ENCODE data around the gene FFAR2. TPM values are rescaled to one million over a fixed set of nuclear protein-coding genes. Genes with fewer than 3 reads are reported as not detected.
A peak's percentile ranks its signal among the peaks of the same experiment; 100 is the strongest.

The FFAR2 gene
- total RNA-seq, 3 donors from 2014 or later = 0.15 TPM; not detected in 2

GRCh38 chr19:35488677-35489076 lies 40.6 kb downstream of the FFAR2 start:
- intact Hi-C loops (cut with DNase I; ENCODE audit: low total_unique reads) = no loop called here
- Histone ChIP-seq H3K27ac (no peak overlapping the region), H3K4me1 (no peaks in the 10 kb centered on the region), H3K4me3 (no peak overlapping the region), H3K27me3 (no peaks in the 10 kb centered on the region), H3K9me3 (no peaks in the 10 kb centered on the region), H3K36me3 (no peaks in the 10 kb centered on the region)
- no peak for DNase-seq (ENCODE audit: low spot score in 2 of 2)
- TF ChIP-seq POLR2A (IDR thresholded peaks at IDR 0.05) (no peak), POLR2AphosphoS5 (IDR thresholded peaks at IDR 0.05) (no peak)
- TF ChIP-seq, protein P1, sequence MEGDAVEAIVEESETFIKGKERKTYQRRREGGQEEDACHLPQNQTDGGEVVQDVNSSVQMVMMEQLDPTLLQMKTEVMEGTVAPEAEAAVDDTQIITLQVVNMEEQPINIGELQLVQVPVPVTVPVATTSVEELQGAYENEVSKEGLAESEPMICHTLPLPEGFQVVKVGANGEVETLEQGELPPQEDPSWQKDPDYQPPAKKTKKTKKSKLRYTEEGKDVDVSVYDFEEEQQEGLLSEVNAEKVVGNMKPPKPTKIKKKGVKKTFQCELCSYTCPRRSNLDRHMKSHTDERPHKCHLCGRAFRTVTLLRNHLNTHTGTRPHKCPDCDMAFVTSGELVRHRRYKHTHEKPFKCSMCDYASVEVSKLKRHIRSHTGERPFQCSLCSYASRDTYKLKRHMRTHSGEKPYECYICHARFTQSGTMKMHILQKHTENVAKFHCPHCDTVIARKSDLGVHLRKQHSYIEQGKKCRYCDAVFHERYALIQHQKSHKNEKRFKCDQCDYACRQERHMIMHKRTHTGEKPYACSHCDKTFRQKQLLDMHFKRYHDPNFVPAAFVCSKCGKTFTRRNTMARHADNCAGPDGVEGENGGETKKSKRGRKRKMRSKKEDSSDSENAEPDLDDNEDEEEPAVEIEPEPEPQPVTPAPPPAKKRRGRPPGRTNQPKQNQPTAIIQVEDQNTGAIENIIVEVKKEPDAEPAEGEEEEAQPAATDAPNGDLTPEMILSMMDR (IDR thresholded peaks at IDR 0.05) = no peak

DNA sequence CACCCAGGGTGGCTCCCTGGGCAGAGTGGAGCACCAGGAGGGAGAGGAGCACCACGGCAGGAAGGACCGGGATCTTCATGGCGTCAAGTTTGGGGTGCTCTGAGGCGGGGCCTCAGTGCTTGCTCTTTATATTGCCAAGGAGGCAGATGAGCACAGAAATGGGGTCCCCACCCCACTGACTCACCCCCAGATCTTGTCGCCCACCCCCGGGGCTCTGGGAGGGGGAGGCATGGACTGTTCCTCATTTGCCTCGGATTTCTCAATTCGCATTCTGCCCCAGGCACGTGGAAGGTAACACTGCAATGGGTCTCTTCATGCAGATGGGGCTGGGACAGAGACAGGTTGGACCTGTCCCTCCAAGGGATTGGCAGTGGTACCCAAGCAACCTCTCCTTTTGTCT lies 42.3 kb downstream of the FFAR2 start, which contains the start of gene KRTDAP:
Gene KRTDAP (minus strand): TSS at position 101 of the 400 bp plus-strand sequence. CDS start 22 bp downstream, at position 79.
- TF ChIP-seq, protein P1 (IDR thresholded peaks at IDR 0.05) = no peak
- no peak for TF ChIP-seq POLR2A (IDR thresholded peaks at IDR 0.05)
- no peak for TF ChIP-seq POLR2AphosphoS5 (IDR thresholded peaks at IDR 0.05)
- no peaks in the 10 kb centered on the region for H3K27me3 ChIP-seq
- intact Hi-C loops (cut with DNase I; ENCODE audit: low total_unique reads) = no loop called here
- no peak within 1 kb of the TSS for H3K27ac ChIP-seq
- no peak within 1 kb of the TSS for H3K4me3 ChIP-seq
- no peaks in the 10 kb centered on the region for H3K36me3 ChIP-seq
- no peaks in the 10 kb centered on the region for H3K4me1 ChIP-seq
- no peak for DNase-seq (ENCODE audit: low spot score in 2 of 2)
- H3K9me3 ChIP-seq = no peaks in the 10 kb centered on the region

- H3K27ac ChIP-seq = no peak overlapping the region
- no peaks in the 10 kb centered on the region for H3K27me3 ChIP-seq
- intact Hi-C loops (cut with DNase I; ENCODE audit: low total_unique reads) = no loop called here
- no peak overlapping the region for H3K4me3 ChIP-seq
- no peaks in the 10 kb centered on the region for H3K9me3 ChIP-seq
- no peak for DNase-seq (ENCODE audit: low spot score in 2 of 2)
- TF ChIP-seq, protein P1 (IDR thresholded peaks at IDR 0.05) = no peak
- TF ChIP-seq POLR2AphosphoS5 (IDR thresholded peaks at IDR 0.05) (no peak), POLR2A (IDR thresholded peaks at IDR 0.05) (no peak)
- no peaks in the 10 kb centered on the region for H3K4me1 ChIP-seq
- no peaks in the 10 kb centered on the region for H3K36me3 ChIP-seq
Measured at GRCh38 chr19:35491836-35492360, 43.8 kb downstream of the FFAR2 start.

DNA sequence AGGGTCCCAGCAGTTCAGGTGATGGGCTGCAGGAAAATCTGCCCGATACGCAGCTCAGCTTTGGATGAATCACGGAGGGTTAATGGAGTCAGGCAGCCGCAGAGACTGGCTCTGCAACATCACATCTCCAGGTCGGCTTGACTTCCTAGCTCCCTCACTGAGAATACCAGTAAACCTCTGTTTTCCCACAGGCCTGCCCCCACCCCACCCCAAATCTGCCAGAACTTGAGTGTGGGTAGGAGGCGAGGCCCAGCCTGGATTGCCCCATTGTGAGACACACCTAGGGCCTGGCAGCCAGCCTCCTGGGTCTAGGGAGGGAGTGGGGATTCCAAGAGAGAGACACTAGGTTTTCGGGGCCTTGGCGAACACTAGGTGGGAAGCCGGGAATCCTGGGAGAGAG lies 45.9 kb downstream of the FFAR2 start:
- Histone ChIP-seq H3K27ac (no peak overlapping the region), H3K4me3 (no peak overlapping the region), H3K36me3 (no peaks in the 10 kb centered on the region), H3K9me3 (no peaks in the 10 kb centered on the region), H3K4me1 (no peaks in the 10 kb centered on the region), H3K27me3 (no peaks in the 10 kb centered on the region)
- intact Hi-C loops (cut with DNase I; ENCODE audit: low total_unique reads) = no loop called here
- TF ChIP-seq, protein P1 (IDR thresholded peaks at IDR 0.05) = no peak
- no peak for TF ChIP-seq POLR2A (IDR thresholded peaks at IDR 0.05)
- TF ChIP-seq POLR2AphosphoS5 (IDR thresholded peaks at IDR 0.05) = no peak
- no peak for DNase-seq (ENCODE audit: low spot score in 2 of 2)

DNA sequence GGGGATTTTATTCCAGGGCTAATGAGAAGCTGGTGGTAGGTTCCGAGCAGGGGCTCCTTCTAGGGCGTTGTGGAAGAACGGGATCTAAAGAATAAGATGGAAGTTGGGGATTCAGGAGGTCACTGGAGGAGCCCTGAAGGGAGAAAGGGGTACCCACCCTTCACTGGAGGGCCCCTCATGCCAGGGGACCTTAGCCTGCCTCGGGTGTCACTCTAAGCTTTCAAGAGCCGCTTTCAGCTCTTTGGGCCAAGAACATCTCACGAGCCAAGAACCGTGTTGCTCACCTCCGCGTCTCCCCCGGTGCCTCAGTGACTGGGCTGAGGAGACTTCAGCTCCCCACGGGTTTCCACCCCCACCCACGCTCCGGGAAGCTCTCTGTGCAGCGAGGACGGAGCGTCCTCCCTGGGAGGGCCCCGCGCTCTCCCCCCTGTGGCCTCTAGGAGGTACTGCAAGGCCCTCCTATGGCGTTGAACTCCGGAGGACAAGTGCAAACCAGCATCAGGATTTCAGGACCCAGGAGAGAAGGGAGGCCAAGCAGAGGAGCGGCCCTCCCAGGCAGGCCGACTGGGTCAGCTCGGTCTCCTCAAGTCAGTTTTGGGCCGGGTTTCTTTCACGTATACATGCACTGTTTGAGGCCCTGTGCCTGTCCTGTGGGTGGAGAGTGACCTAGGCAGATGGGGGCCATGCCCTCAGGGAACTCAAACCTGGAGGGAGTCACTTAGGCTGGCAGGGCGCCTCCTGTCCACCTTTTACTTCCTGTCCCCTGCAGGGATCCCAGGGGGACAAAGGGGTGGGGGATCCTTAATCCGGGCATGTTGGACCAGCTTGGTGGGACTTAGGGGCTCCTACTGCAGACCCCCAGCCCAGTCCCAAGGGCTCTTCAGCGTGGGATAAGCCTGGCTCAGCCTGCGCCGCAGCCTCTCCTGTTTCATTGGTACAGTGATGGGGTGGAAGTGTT lies 47.3 kb downstream of the FFAR2 start:
- peak; percentile 27 to 64 for DNase-seq (ENCODE audit: low spot score in 2 of 2)

More for the DNA sequence above, 47.3 kb downstream of the FFAR2 start:
- intact Hi-C loops (cut with DNase I; ENCODE audit: low total_unique reads) = no loop called here
- TF ChIP-seq, protein P1 (IDR thresholded peaks at IDR 0.05) = peak; percentile 70 to 93 (median 93)
- no peak for TF ChIP-seq POLR2A (IDR thresholded peaks at IDR 0.05)
- H3K4me1 ChIP-seq = no peaks in the 10 kb centered on the region
- H3K9me3 ChIP-seq = no peaks in the 10 kb centered on the region
- no peaks in the 10 kb centered on the region for H3K36me3 ChIP-seq
- no peaks in the 10 kb centered on the region for H3K27me3 ChIP-seq
- no peak overlapping the region for H3K27ac ChIP-seq
- peak overlapping the region in 1 of 3 donors; percentile 49 for H3K4me3 ChIP-seq

Data from breast epithelium (tissue), 4 donors.